HepG2 (cell line): ENCODE data around the gene USP40. TPM values are rescaled to one million over a fixed set of nuclear protein-coding genes. Genes with fewer than 3 reads are reported as not detected.
A peak's percentile ranks its signal among the peaks of the same experiment; 100 is the strongest.

Experiments
- ATM ChIP-seq: fragments of 450-650 bp; IDR thresholded peaks from 2 replicates; pipeline ENCODE4 v1.7.1; 2017; ENCODE audit warnings: mild to moderate bottlenecking, borderline replicate concordance
- BRD4 ChIP-seq: sonication (generic); formaldehyde crosslinking; IDR thresholded peaks from 2 replicates; pipeline ENCODE4 v1.4.0; 2020; ENCODE audit warnings: missing genetic modification reagents
- DRAP1 ChIP-seq: IDR thresholded peaks from 2 replicates; pipeline ENCODE4 v1.6.1; 2016; ENCODE audit warnings: missing genetic modification reagents, missing compliant biosample characterization
- ETV6 ChIP-seq: sonication (generic); formaldehyde crosslinking; conservative IDR thresholded peaks from 2 replicates; pipeline ENCODE4 v1.4.0; 2020; ENCODE audit warnings: missing genetic modification reagents
- FOXM1 ChIP-seq: sonication (generic); formaldehyde crosslinking; IDR thresholded peaks from 2 replicates; pipeline ENCODE4 v1.5.0; 2020; ENCODE audit warnings: missing genetic modification reagents
- FOXO1 ChIP-seq: sonication (generic); formaldehyde crosslinking; IDR thresholded peaks from 2 replicates; pipeline ENCODE4 v1.4.0; 2020; ENCODE audit warnings: missing genetic modification reagents
- KDM5A ChIP-seq: fragments of 200-600 bp; sonication (generic); IDR thresholded peaks from 2 replicates; pipeline ENCODE4 v1.7.0; 2018; ENCODE audit warnings: antibody characterized with exemption, mild to moderate bottlenecking, low read length, borderline replicate concordance
- NCOA2 ChIP-seq: sonication (generic); formaldehyde crosslinking; IDR thresholded peaks from 2 replicates; pipeline ENCODE4 v1.8.0; 2022; ENCODE audit warnings: inconsistent platforms
- NCOA5 ChIP-seq: sonication (generic); formaldehyde crosslinking; IDR thresholded peaks from 2 replicates; pipeline ENCODE4 v1.4.0; 2020; ENCODE audit warnings: missing genetic modification reagents
- NR0B2 ChIP-seq: sonication (generic); formaldehyde crosslinking; IDR thresholded peaks from 2 replicates; pipeline ENCODE4 v1.4.0; 2020; ENCODE audit warnings: mild to moderate bottlenecking, missing genetic modification reagents
- NRL ChIP-seq: sonication (generic); formaldehyde crosslinking; IDR thresholded peaks from 2 replicates; pipeline ENCODE4 v1.5.0; 2020; ENCODE audit warnings: missing genetic modification reagents, mild to moderate bottlenecking, moderate library complexity, borderline replicate concordance
- SOX13 ChIP-seq, 3 experiments: fragments of 450-650 bp in 1 of 3; sonication (generic) in 1 of 3; formaldehyde crosslinking in 1 of 3; IDR thresholded peaks in 2 of 3; conservative IDR thresholded peaks in 1 of 3; 2 replicates each; pipeline versions ENCODE4 v1.5.0 to v1.6.1; 2016 to 2020; ENCODE audit warnings: antibody characterized with exemption in 1 of 3, mild to moderate bottlenecking in 1 of 3, missing compliant biosample characterization in 1 of 3, missing genetic modification reagents in 1 of 3, moderate library complexity in 1 of 3
- TGIF2 ChIP-seq: IDR thresholded peaks from 2 replicates; pipeline ENCODE4 v1.6.1; 2016; ENCODE audit warnings: control low read depth, missing compliant biosample characterization
- ZFY ChIP-seq: sonication (generic); formaldehyde crosslinking; IDR thresholded peaks from 2 replicates; pipeline ENCODE4 v1.4.0; 2020; ENCODE audit warnings: missing genetic modification reagents
- ZNF121 ChIP-seq: sonication (generic); formaldehyde crosslinking; IDR thresholded peaks from 2 replicates; pipeline ENCODE4 v1.5.0; 2020; ENCODE audit warnings: mild to moderate bottlenecking, missing genetic modification reagents
- ZNF180 ChIP-seq: sonication (generic); formaldehyde crosslinking; IDR thresholded peaks from 2 replicates; pipeline ENCODE4 v1.4.0; 2020; ENCODE audit warnings: low read depth, missing genetic modification reagents, borderline replicate concordance
- ZNF263 ChIP-seq: sonication (generic); formaldehyde crosslinking; IDR thresholded peaks from 2 replicates; pipeline ENCODE4 v1.4.0; 2020; ENCODE audit warnings: missing genetic modification reagents
- ZNF430 ChIP-seq: sonication (generic); formaldehyde crosslinking; IDR thresholded peaks from 2 replicates; pipeline ENCODE4 v1.9.0; 2021; ENCODE audit warnings: mild to moderate bottlenecking, missing genetic modification reagents
- ZNF432 ChIP-seq: sonication (generic); formaldehyde crosslinking; IDR thresholded peaks from 2 replicates; pipeline ENCODE4 v1.5.0; 2020; ENCODE audit warnings: missing genetic modification reagents, mild to moderate bottlenecking, borderline replicate concordance
- ZSCAN12 ChIP-seq: sonication (generic); formaldehyde crosslinking; IDR thresholded peaks from 2 replicates; pipeline ENCODE4 v1.9.0; 2021; ENCODE audit warnings: mild to moderate bottlenecking, missing genetic modification reagents
- polyA plus RNA-seq, 8 experiments: library from polyadenylated mRNA; depleted of rRNA in 3 of 8; stranded (reverse) in 7 of 8; unstranded in 1 of 8; fragments of >200 nt; fragmentation: Illumina TruSeq in 4 of 8; extraction: Trizol in 4 of 8; gene quantifications; 2 replicates each; pipeline versions ENCODE4 v1.2.1 to v1.2.3, GENCODE V29; 2011 to 2016; ENCODE audit warnings: low read depth in 4 of 8, missing spikeins in 1 of 8, mixed read lengths in 1 of 8; ENCODE audit not compliant: insufficient read depth in 1 of 8
- total RNA-seq, 5 experiments: library from RNA; depleted of rRNA; stranded (reverse); fragments of >200 nt; fragmentation: Illumina TruSeq; extraction: Trizol; gene quantifications; 2 replicates each; pipeline ENCODE4 v1.2.3, GENCODE V29; 2016; ENCODE audit warnings: low read depth in 1 of 5
- TF ChIP-seq, protein P1 (sequence below): sonication (generic); formaldehyde crosslinking; IDR thresholded peaks from 2 replicates; pipeline ENCODE4 v1.4.0; 2020; ENCODE audit warnings: mild to moderate bottlenecking, missing genetic modification reagents, borderline replicate concordance
- TF ChIP-seq, protein P2 (sequence below): sonication (generic); formaldehyde crosslinking; conservative IDR thresholded peaks from 2 replicates; pipeline ENCODE4 v1.4.0; 2020; ENCODE audit warnings: missing genetic modification reagents

USP40 gene
- total and polyA plus RNA-seq, 2 of the 13 experiments (the other 11 are each of a cell fraction or from before 2014, with no cell fraction given) = 41.0 to 46.3 TPM

GRCh38 chr2:233566141-233566956 is at the start of gene USP40 (continued):
- TF ChIP-seq BRD4 (CRISPR knock-in tag) = peak; percentile 99
- no peak for TF ChIP-seq ZSCAN12 (CRISPR knock-in tag)
- TF ChIP-seq ZNF180 (CRISPR knock-in tag) = no peak
- TF ChIP-seq FOXM1 (CRISPR knock-in tag) = 0 out of 2 replicates have a peak, but pooled peaks have one; percentile 20
- TF ChIP-seq NRL (CRISPR knock-in tag) = peak; percentile 98
- no peak for TF ChIP-seq ATM
- peak; percentile 80; the same call in 1 of the 2 replicates for TF ChIP-seq ZNF430 (CRISPR knock-in tag)
- TF ChIP-seq FOXO1 (CRISPR knock-in tag) = peak; percentile 35; the same call in 1 of the 2 replicates
- TF ChIP-seq, protein P1, sequence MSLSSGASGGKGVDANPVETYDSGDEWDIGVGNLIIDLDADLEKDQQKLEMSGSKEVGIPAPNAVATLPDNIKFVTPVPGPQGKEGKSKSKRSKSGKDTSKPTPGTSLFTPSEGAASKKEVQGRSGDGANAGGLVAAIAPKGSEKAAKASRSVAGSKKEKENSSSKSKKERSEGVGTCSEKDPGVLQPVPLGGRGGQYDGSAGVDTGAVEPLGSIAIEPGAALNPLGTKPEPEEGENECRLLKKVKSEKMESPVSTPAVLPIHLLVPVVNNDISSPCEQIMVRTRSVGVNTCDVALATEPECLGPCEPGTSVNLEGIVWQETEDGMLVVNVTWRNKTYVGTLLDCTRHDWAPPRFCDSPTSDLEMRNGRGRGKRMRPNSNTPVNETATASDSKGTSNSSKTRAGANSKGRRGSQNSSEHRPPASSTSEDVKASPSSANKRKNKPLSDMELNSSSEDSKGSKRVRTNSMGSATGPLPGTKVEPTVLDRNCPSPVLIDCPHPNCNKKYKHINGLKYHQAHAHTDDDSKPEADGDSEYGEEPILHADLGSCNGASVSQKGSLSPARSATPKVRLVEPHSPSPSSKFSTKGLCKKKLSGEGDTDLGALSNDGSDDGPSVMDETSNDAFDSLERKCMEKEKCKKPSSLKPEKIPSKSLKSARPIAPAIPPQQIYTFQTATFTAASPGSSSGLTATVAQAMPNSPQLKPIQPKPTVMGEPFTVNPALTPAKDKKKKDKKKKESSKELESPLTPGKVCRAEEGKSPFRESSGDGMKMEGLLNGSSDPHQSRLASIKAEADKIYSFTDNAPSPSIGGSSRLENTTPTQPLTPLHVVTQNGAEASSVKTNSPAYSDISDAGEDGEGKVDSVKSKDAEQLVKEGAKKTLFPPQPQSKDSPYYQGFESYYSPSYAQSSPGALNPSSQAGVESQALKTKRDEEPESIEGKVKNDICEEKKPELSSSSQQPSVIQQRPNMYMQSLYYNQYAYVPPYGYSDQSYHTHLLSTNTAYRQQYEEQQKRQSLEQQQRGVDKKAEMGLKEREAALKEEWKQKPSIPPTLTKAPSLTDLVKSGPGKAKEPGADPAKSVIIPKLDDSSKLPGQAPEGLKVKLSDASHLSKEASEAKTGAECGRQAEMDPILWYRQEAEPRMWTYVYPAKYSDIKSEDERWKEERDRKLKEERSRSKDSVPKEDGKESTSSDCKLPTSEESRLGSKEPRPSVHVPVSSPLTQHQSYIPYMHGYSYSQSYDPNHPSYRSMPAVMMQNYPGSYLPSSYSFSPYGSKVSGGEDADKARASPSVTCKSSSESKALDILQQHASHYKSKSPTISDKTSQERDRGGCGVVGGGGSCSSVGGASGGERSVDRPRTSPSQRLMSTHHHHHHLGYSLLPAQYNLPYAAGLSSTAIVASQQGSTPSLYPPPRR (CRISPR knock-in tag) = peak; percentile 39; the same call in 1 of the 2 replicates
- TF ChIP-seq DRAP1 = peak; percentile 94
- TF ChIP-seq, protein P2, sequence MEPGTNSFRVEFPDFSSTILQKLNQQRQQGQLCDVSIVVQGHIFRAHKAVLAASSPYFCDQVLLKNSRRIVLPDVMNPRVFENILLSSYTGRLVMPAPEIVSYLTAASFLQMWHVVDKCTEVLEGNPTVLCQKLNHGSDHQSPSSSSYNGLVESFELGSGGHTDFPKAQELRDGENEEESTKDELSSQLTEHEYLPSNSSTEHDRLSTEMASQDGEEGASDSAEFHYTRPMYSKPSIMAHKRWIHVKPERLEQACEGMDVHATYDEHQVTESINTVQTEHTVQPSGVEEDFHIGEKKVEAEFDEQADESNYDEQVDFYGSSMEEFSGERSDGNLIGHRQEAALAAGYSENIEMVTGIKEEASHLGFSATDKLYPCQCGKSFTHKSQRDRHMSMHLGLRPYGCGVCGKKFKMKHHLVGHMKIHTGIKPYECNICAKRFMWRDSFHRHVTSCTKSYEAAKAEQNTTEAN (CRISPR knock-in tag) = peak; percentile 89
- peak; percentile 69; the same call in 1 of the 2 replicates for TF ChIP-seq ETV6 (CRISPR knock-in tag)
- peak; percentile 60; the same call in 1 of the 2 replicates for TF ChIP-seq NR0B2
- TF ChIP-seq SOX13 (IDR thresholded peaks at IDR 0.05) = 0 out of 2 replicates have a peak, but pooled peaks have one; percentile 43
- TF ChIP-seq SOX13 (CRISPR knock-in tag; conservative IDR thresholded peaks at IDR 0.05 in 1 of 2, IDR thresholded peaks at IDR 0.05 in 1 of 2) = peak in 1 of 2 experiments; percentile 43; a peak in 2 of 4 replicates
- TF ChIP-seq KDM5A = peak; percentile 85
- TF ChIP-seq ZNF263 (CRISPR knock-in tag) = 0 out of 2 replicates have a peak, but pooled peaks have one; percentile 49
- TF ChIP-seq ZFY (CRISPR knock-in tag) = peak; percentile 100
- TF ChIP-seq ZNF432 (CRISPR knock-in tag) = no peak
- no peak for TF ChIP-seq NCOA5
- peak; percentile 64; the same call in 1 of the 2 replicates for TF ChIP-seq TGIF2
- TF ChIP-seq NCOA2 (CRISPR knock-in tag) = 0 out of 2 replicates have a peak, but pooled peaks have one; percentile 41
- peak; percentile 80 for TF ChIP-seq ZNF121 (CRISPR knock-in tag)
